Thymus (tissue), 11 donors: ENCODE data around the gene ZNF26. TPM values are rescaled to one million over a fixed set of nuclear protein-coding genes. Genes with fewer than 3 reads are reported as not detected.
"Not testable (repeated sequence)": the region's sequence is repeated elsewhere in the genome, so short reads cannot be mapped to it uniquely, and the experiment has no call there.

Experiments used
- DNase-seq, 9 donors: peaks; one replicate each; pipeline ENCODE4 v3.0.0-alpha.2; 2013; ENCODE audit warnings: low spot score in 9 of 9, low read depth in 6 of 9, missing footprints in 1 of 9
- H3K27ac ChIP-seq, 2 donors: one replicate each; pipeline ENCODE4 v1.5.1; 2013; ENCODE audit warnings: control low read depth in 1 of 2, low read depth in 1 of 2, low read length in 1 of 2, mild to moderate bottlenecking in 1 of 2, moderate library complexity in 1 of 2
- H3K27me3 ChIP-seq, 2 donors: one replicate each; pipeline ENCODE4 v1.5.1; 2013; ENCODE audit warnings: low read length in 1 of 2; ENCODE audit not compliant: control insufficient read depth in 2 of 2, insufficient read depth in 1 of 2
- H3K36me3 ChIP-seq, 2 donors: one replicate each; pipeline ENCODE4 v1.5.1; 2013; ENCODE audit warnings: low read length in 1 of 2, mild to moderate bottlenecking in 1 of 2, moderate library complexity in 1 of 2; ENCODE audit not compliant: control insufficient read depth in 2 of 2, insufficient read depth in 2 of 2
- H3K4me1 ChIP-seq, 2 donors: one replicate each; pipeline ENCODE4 v1.5.1; 2013; ENCODE audit warnings: low read length in 2 of 2; ENCODE audit not compliant: control insufficient read depth in 2 of 2, insufficient read depth in 2 of 2
- H3K4me3 ChIP-seq, 2 donors: one replicate each; pipeline ENCODE4 v1.5.1; 2013; ENCODE audit warnings: low read length in 2 of 2, control low read depth in 1 of 2, mild to moderate bottlenecking in 1 of 2
- H3K9me3 ChIP-seq, 2 donors: one replicate each; pipeline ENCODE4 v1.5.1; 2013; ENCODE audit warnings: low read length in 1 of 2, mild to moderate bottlenecking in 1 of 2; ENCODE audit not compliant: control insufficient read depth in 2 of 2, insufficient read depth in 1 of 2
- WGBS: extraction: QIAGEN DNeasy Blood & Tissue Kit; methylation state at CpG from one replicate; pipeline ENCODE4 v1.1.7; 2013; 5-methylcytosine and 5-hydroxymethylcytosine counted together
- polyA plus RNA-seq: library from polyadenylated mRNA; stranded (reverse); fragments of 200-250 nt; gene quantifications from one replicate; pipeline ENCODE4 v1.2.3, GENCODE V29; 2013
- total RNA-seq: library from RNA; stranded (reverse); fragments of 120-200 nt; gene quantifications from one replicate; pipeline ENCODE4 v1.2.4, GENCODE V29; 2013
- donor health status: healthy.

The ZNF26 gene
- total and polyA plus RNA-seq, 2 donors, result 9.0 to 9.7 TPM

DNA sequence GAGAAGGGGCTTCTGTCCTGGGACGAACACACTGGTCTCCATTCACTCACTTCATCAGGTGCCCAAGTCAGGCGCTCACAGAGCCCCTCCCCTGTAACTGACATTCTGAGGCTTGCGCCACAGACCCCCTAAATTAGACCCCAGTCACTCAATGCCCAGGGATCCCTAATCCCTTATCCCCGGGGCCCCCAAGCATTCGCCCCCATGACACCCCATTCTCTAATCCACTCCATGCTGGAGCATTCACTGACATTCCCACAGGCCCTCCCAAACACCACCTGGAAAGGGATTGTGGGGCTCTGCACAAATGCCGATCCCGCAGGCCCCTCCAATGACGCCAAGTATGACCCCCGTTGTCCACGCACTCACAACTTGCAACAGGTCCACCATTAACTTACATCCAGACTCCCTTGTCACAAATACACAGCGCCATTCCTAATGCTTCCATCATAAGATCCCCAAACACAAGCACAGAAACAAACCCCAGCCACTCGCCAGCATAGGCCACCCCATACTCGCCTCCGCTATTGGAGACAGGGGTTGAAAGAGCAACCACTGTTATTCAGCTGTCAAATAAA lies 31.6 kb upstream of the ZNF26 start:
- peaks cover 22 to 65% of the 10 kb centered on the region in 2 donors for H3K9me3 ChIP-seq
- H3K4me3 ChIP-seq, result no peak overlapping the region
- no peak for DNase-seq
- no peak overlapping the region for H3K27ac ChIP-seq
- H3K36me3 ChIP-seq, result peaks cover 7 to 13% of the 10 kb centered on the region in 2 donors
- H3K27me3 ChIP-seq, result no peaks in the 10 kb centered on the region
- WGBS, result 96% methylated on average over 14 of the region's 14 CpGs
- H3K4me1 ChIP-seq, result peaks cover 7 to 14% of the 10 kb centered on the region in 2 donors

DNA sequence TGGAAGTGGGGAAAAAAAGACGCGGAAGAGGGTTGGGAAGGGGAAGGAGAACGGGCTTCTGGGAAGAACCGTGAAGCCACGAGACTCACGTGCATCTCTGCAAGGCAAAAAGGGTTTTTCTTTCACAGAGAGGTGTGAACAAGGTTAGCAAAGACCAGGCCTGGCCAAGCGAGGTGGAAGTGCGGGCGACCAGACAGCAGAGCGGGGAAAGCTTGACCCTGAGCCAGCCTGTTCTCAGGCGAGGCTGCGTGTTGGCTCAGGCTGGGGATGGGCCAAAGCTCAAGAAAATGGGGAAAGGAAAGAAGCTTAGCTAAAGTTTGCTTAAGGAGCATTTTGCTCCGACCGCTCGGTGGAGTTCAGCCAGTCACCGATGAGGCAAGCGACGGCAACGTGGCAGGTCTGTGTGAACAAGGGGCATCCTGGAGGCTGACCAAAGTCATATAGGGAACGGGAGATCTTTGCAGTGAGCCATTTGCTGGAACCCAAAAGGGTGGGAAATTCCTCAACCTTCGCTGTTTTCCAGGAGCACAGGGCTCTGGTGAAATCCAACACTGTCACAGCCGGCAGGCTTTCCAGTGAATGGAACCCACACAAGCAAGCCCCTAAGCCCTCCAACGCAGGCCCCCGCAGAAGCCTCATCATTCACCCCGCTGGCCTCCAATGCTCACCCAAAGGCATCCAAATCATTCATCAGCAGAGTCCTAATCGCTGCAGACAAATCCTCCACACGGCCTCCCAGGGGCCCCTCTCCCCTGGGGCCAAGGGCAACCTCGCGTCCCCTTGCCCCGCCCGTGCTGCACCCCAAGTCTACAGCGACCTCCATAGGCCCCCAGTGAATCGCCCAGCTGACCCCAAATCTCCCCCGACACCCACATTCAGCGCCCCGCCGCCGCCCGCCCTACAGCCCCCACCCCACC lies 30.8 kb upstream of the ZNF26 start:
- peak in 6 of 9 donors; percentile 8 to 59 (median 27) for DNase-seq
- Histone ChIP-seq H3K4me3 (peak overlapping the region; percentile 80 to 93), H3K27ac (peak overlapping the region; percentile 59 to 93), H3K36me3 (peaks cover 0 to 7% of the 10 kb centered on the region in 2 donors), H3K4me1 (peaks cover 7 to 14% of the 10 kb centered on the region in 2 donors), H3K9me3 (peaks cover 17 to 57% of the 10 kb centered on the region in 2 donors), H3K27me3 (no peaks in the 10 kb centered on the region)
- WGBS, result 41% methylated on average over 39 of the region's 39 CpGs

DNA sequence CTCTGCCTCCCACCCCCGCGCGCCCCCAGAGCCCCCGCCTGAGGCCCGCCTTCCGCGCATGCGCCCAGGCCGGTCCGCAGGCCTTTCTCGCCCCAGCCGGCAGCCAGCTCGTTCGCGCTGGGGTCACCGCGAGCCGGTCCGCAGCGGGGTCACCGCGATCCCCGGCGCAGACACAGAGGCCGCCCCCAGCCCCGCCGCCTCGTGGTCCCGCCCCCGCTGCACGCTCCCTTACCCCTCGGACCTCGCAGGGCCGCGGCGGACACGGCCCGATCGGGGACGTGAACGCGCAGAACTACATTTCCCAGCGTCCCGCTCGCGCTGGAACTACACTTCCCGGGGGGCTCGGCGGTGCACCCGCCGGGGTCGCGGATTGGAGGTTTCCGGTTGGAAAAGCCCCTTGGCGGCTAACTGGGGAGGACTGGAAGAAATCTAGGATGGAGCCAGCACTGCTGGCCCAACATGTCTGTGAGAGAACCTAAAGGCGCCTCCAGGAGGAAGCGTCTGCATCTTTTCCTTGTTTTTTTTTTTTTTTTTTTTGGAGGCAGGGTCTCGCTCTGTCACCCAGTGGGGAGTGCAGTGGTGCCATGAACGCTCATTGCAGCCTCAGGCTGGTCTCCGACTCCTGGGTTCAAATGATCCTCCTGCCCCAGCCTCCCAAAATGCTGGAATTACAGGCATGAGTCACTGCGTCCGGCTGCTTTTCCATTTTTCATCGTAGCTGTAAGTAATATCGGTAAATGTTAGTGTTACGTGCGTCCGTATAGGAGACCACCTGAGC lies 30.0 kb upstream of the ZNF26 start, which contains the start of gene ZNF605:
Gene ZNF605 (minus strand): TSS at position 296 of the 778 bp plus-strand sequence. CDS start 10,671 bp downstream, outside the sequence.
- WGBS, result under 1% methylated on average over 67 of the region's 67 CpGs
- peak; percentile 73 to 93 (median 79) for DNase-seq
- H3K9me3 ChIP-seq, result peaks cover 12 to 48% of the 10 kb centered on the region in 2 donors
- peak within 1 kb of the TSS; percentile 69 to 93 for H3K27ac ChIP-seq
- H3K4me3 ChIP-seq, result peak within 1 kb of the TSS; percentile 80 to 93
- H3K36me3 ChIP-seq, result peaks cover 0 to 4% of the 10 kb centered on the region in 2 donors
- H3K27me3 ChIP-seq, result no peaks in the 10 kb centered on the region
- peaks cover 7 to 14% of the 10 kb centered on the region in 2 donors for H3K4me1 ChIP-seq

DNA sequence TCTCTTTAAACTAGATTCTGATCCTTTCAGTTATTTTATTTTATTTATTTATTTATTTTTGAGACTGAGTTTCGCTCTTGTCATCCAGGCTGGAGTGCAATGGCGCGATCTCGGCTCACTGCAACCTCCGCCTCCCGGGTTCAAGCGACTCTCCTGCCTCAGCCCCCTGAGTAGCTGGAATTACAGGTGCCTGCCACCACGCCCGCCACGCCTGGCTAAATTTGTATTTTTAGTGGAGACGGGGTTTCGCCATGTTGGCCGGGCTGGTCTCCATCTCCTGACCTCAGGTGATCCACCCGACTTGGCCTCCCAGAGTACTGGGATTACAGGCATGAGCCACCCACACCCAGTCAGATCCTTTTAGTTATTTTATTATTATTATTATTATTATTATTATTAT lies 24.4 kb upstream of the ZNF26 start:
- H3K4me1 ChIP-seq, DNase-seq, H3K27ac ChIP-seq, H3K4me3 ChIP-seq, H3K27me3 ChIP-seq, H3K36me3 ChIP-seq: not testable (repeated sequence)
- WGBS, result 99% methylated on average over 14 of the region's 14 CpGs
- peaks cover 8 to 51% of the 10 kb centered on the region in 2 donors for H3K9me3 ChIP-seq

DNA sequence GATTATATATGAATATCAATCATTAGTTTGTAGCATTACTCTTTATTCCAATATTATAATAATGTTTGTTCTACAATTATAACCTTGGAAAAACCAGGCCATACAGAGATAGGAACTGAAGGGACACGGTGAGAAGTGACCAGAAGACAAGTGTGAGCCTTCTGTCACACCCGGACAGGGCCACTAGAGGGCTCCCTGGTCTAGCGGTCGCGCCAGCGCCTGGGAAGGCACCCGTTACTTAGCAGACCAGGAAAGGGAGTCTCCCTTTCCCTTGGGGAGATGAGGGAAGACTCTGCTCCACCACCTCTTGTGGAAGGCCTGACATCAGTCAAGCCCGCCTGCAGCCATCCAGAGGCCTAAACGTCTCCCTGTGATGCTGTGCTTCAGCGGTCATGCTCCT lies 22.2 kb upstream of the ZNF26 start:
- H3K9me3 ChIP-seq, result peaks cover 15 to 52% of the 10 kb centered on the region in 2 donors
- H3K27me3 ChIP-seq, H3K27ac ChIP-seq, DNase-seq, H3K36me3 ChIP-seq, H3K4me3 ChIP-seq, H3K4me1 ChIP-seq: not testable (repeated sequence)
- WGBS, result 81% methylated on average over 10 of the region's 10 CpGs

DNA sequence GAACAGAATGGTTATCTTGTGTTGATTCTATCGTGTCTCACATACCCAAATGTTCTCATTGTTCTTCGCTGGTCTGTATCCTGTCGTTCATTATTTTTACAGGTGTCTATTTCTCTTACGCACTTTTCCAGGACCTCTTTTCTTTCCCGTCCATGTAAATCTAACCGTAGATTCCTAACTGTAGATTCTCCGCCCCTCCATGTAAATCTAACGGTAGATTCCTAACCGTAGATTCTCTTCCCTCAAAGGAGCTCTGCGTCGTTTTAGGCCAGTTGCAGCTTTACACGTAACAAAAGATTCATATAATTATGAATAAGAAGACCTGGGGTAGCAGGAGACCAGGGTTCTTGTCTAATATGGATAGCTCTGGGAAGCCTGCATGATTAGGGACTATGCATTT lies 20.4 kb upstream of the ZNF26 start:
- no peaks in the 10 kb centered on the region for H3K36me3 ChIP-seq
- H3K4me1 ChIP-seq, result no peaks in the 10 kb centered on the region
- WGBS, result 95% methylated on average over 12 of the region's 12 CpGs
- no peaks in the 10 kb centered on the region for H3K27me3 ChIP-seq
- no peak overlapping the region for H3K27ac ChIP-seq
- H3K9me3 ChIP-seq, result peaks cover 15 to 56% of the 10 kb centered on the region in 2 donors
- no peak overlapping the region for H3K4me3 ChIP-seq
- DNase-seq, result no peak

DNA sequence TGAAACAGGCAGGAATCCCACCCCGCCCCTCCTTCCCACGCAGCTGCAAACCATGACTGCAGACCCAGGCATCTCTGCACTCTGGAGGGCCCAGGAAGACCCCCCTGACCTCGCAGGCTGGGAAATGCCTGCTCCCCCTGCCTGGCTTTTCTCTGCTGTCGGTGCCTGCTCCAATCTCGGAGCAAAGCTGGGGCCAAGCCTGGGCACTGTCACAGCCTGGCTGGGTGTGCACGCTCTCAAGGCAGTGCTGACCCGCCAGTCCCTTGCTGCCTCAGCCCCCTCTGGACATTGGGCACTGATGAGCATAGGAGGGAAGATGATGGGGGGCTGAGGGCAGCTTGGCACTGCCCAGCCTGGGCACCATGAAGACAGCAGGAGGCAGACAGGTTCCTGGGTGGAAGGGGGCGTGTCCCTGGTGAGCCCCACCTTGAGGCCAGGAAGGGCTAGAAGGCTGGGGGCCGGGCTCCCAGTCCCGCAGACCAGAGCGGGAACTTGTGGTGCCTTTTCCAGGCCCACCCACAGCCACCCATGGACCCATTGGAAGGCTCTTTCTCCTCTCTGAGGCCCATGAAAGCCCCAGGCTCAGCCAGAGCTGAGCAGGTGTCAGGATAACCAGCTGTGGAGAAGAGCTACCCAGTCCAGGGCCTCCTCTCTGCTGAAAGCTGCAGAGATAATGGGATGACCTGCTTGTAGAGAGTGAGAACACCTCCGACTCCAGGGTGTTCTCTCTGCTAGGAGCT lies 19.3 kb upstream of the ZNF26 start:
- H3K27ac ChIP-seq, result no peak overlapping the region
- no peak for DNase-seq
- no peak overlapping the region for H3K4me3 ChIP-seq
- no peaks in the 10 kb centered on the region for H3K36me3 ChIP-seq
- WGBS, result 97% methylated on average over 12 of the region's 12 CpGs
- H3K9me3 ChIP-seq, result peaks cover 15 to 54% of the 10 kb centered on the region in 2 donors
- no peaks in the 10 kb centered on the region for H3K27me3 ChIP-seq
- no peaks in the 10 kb centered on the region for H3K4me1 ChIP-seq

DNA sequence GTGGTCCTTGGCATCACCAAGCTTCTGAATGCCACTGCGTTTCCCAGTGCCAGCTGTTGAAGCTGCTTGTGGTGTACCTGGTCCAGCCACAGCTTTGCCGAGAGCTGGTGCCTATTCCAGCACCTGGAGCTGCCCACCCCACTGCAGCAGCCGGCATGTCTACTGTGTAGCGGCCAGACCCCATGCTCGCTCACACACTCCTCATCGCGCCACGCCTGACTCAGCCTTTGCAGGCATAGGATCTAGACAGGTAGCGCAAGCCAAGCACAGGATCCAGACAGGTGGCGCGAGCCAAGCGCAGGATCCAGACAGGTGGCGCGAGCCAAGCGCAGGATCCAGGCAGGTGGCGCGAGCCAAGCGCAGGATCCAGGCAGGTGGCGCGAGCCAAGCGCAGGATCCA lies 18.4 kb upstream of the ZNF26 start:
- H3K4me3 ChIP-seq, result no peak overlapping the region
- H3K4me1 ChIP-seq, result no peaks in the 10 kb centered on the region
- peaks cover 15 to 53% of the 10 kb centered on the region in 2 donors for H3K9me3 ChIP-seq
- no peak overlapping the region for H3K27ac ChIP-seq
- no peaks in the 10 kb centered on the region for H3K36me3 ChIP-seq
- no peak for DNase-seq
- no peaks in the 10 kb centered on the region for H3K27me3 ChIP-seq
- WGBS, result 94% methylated on average over 21 of the region's 21 CpGs
